Stimulated activated CD8-positive, alpha-beta memory T cell treated with anti-CD3 and anti-CD28 coated beads, Interleukin-4, amount 100 ng/mL, for 48 hours (primary cell): Measurements from ENCODE around the gene TBC1D22A.
"Not testable (repeated sequence)": the region's sequence is repeated elsewhere in the genome, so short reads cannot be mapped to it uniquely, and the experiment has no call there.

ENCODE experiments used
- DNase-seq: peaks from one replicate; pipeline ENCODE4 v3.0.0-alpha.2; 2020

Gene TBC1D22A

GRCh38 chr22:47040486-47041270 lies 278.2 kb downstream of the TBC1D22A start:
- DNase-seq = no peak

- no peak for DNase-seq
Observed at GRCh38 chr22:47041271-47042115, 279.0 kb downstream of the TBC1D22A start.

GRCh38 chr22:47042116-47042825 lies 279.8 kb downstream of the TBC1D22A start:
- no peak for DNase-seq

GRCh38 chr22:47042861-47043496 lies 280.5 kb downstream of the TBC1D22A start:
- DNase-seq = no peak

GRCh38 chr22:47043835-47044721 lies 281.6 kb downstream of the TBC1D22A start:
- DNase-seq = no peak

- DNase-seq = no peak
Observed at GRCh38 chr22:47044722-47045535, 282.5 kb downstream of the TBC1D22A start.

- DNase-seq = no peak
Observed at GRCh38 chr22:47045691-47046410, 283.4 kb downstream of the TBC1D22A start.

GRCh38 chr22:47046411-47047065 lies 284.1 kb downstream of the TBC1D22A start:
- DNase-seq = no peak

GRCh38 chr22:47047321-47048122 lies 285.1 kb downstream of the TBC1D22A start:
- no peak for DNase-seq

- no peak for DNase-seq
Observed at GRCh38 chr22:47048123-47049077, 285.9 kb downstream of the TBC1D22A start.

GRCh38 chr22:47049078-47049624 lies 286.7 kb downstream of the TBC1D22A start:
- DNase-seq = no peak

- DNase-seq = not testable (repeated sequence)
Observed at GRCh38 chr22:47049736-47050400, 287.4 kb downstream of the TBC1D22A start.

GRCh38 chr22:47050401-47051051 lies 288.1 kb downstream of the TBC1D22A start:
- DNase-seq = no peak

GRCh38 chr22:47051441-47052071 lies 289.1 kb downstream of the TBC1D22A start:
- DNase-seq = no peak

- DNase-seq = no peak
Observed at GRCh38 chr22:47052236-47053012, 290.0 kb downstream of the TBC1D22A start.
